H9 (cell line): ENCODE measurements around the gene TNK2. TPM values are rescaled to one million over a fixed set of nuclear protein-coding genes. Genes with fewer than 3 reads are reported as not detected.

Experiments
- DNase-seq: peaks from one replicate; pipeline ENCODE4 v3.0.0-alpha.2; 2017
- H2AFZ ChIP-seq: one replicate; pipeline ENCODE4 v1.6.1; 2013; ENCODE audit warnings: mild to moderate bottlenecking, low read length, control low read depth, moderate library complexity
- H2AK5ac ChIP-seq: 2 replicates; pipeline ENCODE4 v1.6.1; 2013; ENCODE audit warnings: low read length, control low read depth, mixed read lengths; ENCODE audit not compliant: insufficient read length
- H2BK120ac ChIP-seq: one replicate; pipeline ENCODE4 v1.6.1; 2013; ENCODE audit warnings: low read depth, mild to moderate bottlenecking, low read length, control low read depth, inconsistent platforms; ENCODE audit not compliant: poor library complexity, severe bottlenecking
- H2BK12ac ChIP-seq: 2 replicates; pipeline ENCODE4 v1.6.1; 2013; ENCODE audit warnings: low read length, control low read depth, mixed read lengths, low read depth; ENCODE audit not compliant: insufficient read length
- H2BK15ac ChIP-seq: 2 replicates; pipeline ENCODE4 v1.6.1; 2013; ENCODE audit warnings: low read depth, low read length, control low read depth
- H2BK20ac ChIP-seq: one replicate; pipeline ENCODE4 v1.6.1; 2013; ENCODE audit warnings: low read depth, mild to moderate bottlenecking, low read length, control low read depth, inconsistent platforms; ENCODE audit not compliant: poor library complexity, severe bottlenecking
- H2BK5ac ChIP-seq: 2 replicates; pipeline ENCODE4 v1.6.1; 2013; ENCODE audit warnings: low read length, control low read depth, mixed read lengths; ENCODE audit not compliant: insufficient read length
- H3K14ac ChIP-seq: 2 replicates; pipeline ENCODE4 v1.6.1; 2013; ENCODE audit warnings: low read length, control low read depth; ENCODE audit not compliant: insufficient read depth
- H3K18ac ChIP-seq: 2 replicates; pipeline ENCODE4 v1.6.1; 2013; ENCODE audit warnings: low read depth, mild to moderate bottlenecking, mixed read lengths, low read length, control low read depth; ENCODE audit not compliant: insufficient read length
- H3K23ac ChIP-seq: 2 replicates; pipeline ENCODE4 v1.6.1; 2013; ENCODE audit warnings: low read length, control low read depth, mixed read lengths, low read depth; ENCODE audit not compliant: insufficient read length
- H3K23me2 ChIP-seq: 2 replicates; pipeline ENCODE4 v1.6.1; 2013; ENCODE audit warnings: low read depth, mild to moderate bottlenecking, mixed read lengths, low read length, control low read depth; ENCODE audit not compliant: insufficient read length, poor library complexity, severe bottlenecking
- H3K27ac ChIP-seq: 2 replicates; pipeline ENCODE4 v1.5.1; 2013; ENCODE audit warnings: low read length, control low read depth, mixed read lengths, low read depth; ENCODE audit not compliant: insufficient read length
- H3K27me3 ChIP-seq: 2 replicates; pipeline ENCODE4 v1.6.1; 2013; ENCODE audit warnings: low read length, control low read depth, inconsistent platforms; ENCODE audit not compliant: insufficient read depth
- H3K4ac ChIP-seq: 2 replicates; pipeline ENCODE4 v1.6.1; 2013; ENCODE audit warnings: low read depth, mild to moderate bottlenecking, control low read depth, inconsistent platforms, low read length, moderate library complexity
- H3K4me1 ChIP-seq: 2 replicates; pipeline ENCODE4 v1.6.1; 2013; ENCODE audit warnings: low read length, control low read depth, inconsistent platforms; ENCODE audit not compliant: insufficient read depth
- H3K4me2 ChIP-seq: 2 replicates; pipeline ENCODE4 v1.6.1; 2013; ENCODE audit warnings: low read length, control low read depth, mixed read lengths; ENCODE audit not compliant: insufficient read length, insufficient read depth
- H3K56ac ChIP-seq: 2 replicates; pipeline ENCODE4 v1.6.1; 2013; ENCODE audit warnings: low read depth, mild to moderate bottlenecking, mixed read lengths, low read length, control low read depth; ENCODE audit not compliant: insufficient read length
- H3K79me1 ChIP-seq: 2 replicates; pipeline ENCODE4 v1.6.1; 2013; ENCODE audit warnings: low read depth, mild to moderate bottlenecking, moderate library complexity, low read length, control low read depth, inconsistent platforms; ENCODE audit not compliant: insufficient read depth, poor library complexity, severe bottlenecking
- H3K79me2 ChIP-seq: 2 replicates; pipeline ENCODE4 v1.6.1; 2013; ENCODE audit warnings: low read length, control low read depth, inconsistent platforms; ENCODE audit not compliant: insufficient read depth
- H3K9ac ChIP-seq: 2 replicates; pipeline ENCODE4 v1.6.1; 2013; ENCODE audit warnings: low read length, control low read depth, mixed read lengths; ENCODE audit not compliant: insufficient read length; ENCODE audit errors: extremely low read depth
- H3K9me3 ChIP-seq: one replicate; pipeline ENCODE4 v1.6.1; 2013; ENCODE audit warnings: low read depth, low read length, inconsistent platforms; ENCODE audit not compliant: control insufficient read depth
- H3T11ph ChIP-seq: one replicate; pipeline ENCODE4 v1.6.1; 2013; ENCODE audit warnings: mild to moderate bottlenecking, low read length, control low read depth, inconsistent platforms
- H4K20me1 ChIP-seq: one replicate; pipeline ENCODE4 v1.6.1; 2013; ENCODE audit not compliant: control insufficient read depth, insufficient read length, insufficient read depth
- H4K5ac ChIP-seq: 2 replicates; pipeline ENCODE4 v1.6.1; 2013; ENCODE audit warnings: low read depth, mild to moderate bottlenecking, mixed read lengths, low read length, control low read depth; ENCODE audit not compliant: insufficient read length
- H4K8ac ChIP-seq: replicated peaks from 2 replicates; pipeline ENCODE4 v1.6.1; 2013; ENCODE audit warnings: low read length, control low read depth, mixed read lengths, low read depth; ENCODE audit not compliant: insufficient read length
- H4K91ac ChIP-seq: 2 replicates; pipeline ENCODE4 v1.6.1; 2013; ENCODE audit warnings: low read depth, mild to moderate bottlenecking, moderate library complexity, mixed read lengths, low read length, control low read depth; ENCODE audit not compliant: insufficient read length
- H3K27ac Mint-ChIP-seq, 3 experiments: 2 replicates in 2 of 3; 3 replicates in 1 of 3; pipeline ENCODE4 v1.8.0; 2020 to 2021; ENCODE audit warnings: mixed read lengths in 3 of 3, mild to moderate bottlenecking in 1 of 3, moderate library complexity in 1 of 3
- H3K27me3 Mint-ChIP-seq: 2 replicates; pipeline ENCODE4 v1.8.0; 2021; ENCODE audit warnings: low read depth, mild to moderate bottlenecking, moderate library complexity, mixed read lengths
- H3K36me3 Mint-ChIP-seq, 3 experiments: 2 replicates in 2 of 3; 3 replicates in 1 of 3; pipeline ENCODE4 v1.8.0; 2020 to 2021; ENCODE audit warnings: low read depth in 3 of 3, mixed read lengths in 3 of 3; ENCODE audit not compliant: insufficient read depth in 1 of 3
- H3K4me1 Mint-ChIP-seq, 2 experiments: 2 replicates each; pipeline ENCODE4 v1.8.0; 2020; ENCODE audit warnings: mixed read lengths in 2 of 2
- H3K4me3 Mint-ChIP-seq, 2 experiments: 2 replicates in 1 of 2; 3 replicates in 1 of 2; pipeline ENCODE4 v1.8.0; 2020 to 2021; ENCODE audit warnings: mild to moderate bottlenecking in 2 of 2, mixed read lengths in 2 of 2, moderate library complexity in 1 of 2
- H3K9me3 Mint-ChIP-seq, 2 experiments: 2 replicates in 1 of 2; 3 replicates in 1 of 2; pipeline ENCODE4 v1.8.0; 2020; ENCODE audit warnings: mild to moderate bottlenecking in 2 of 2, mixed read lengths in 2 of 2, moderate library complexity in 1 of 2
- CTCF ChIP-seq: fragments of 200-600 bp; sonication (generic); conservative IDR thresholded peaks from 3 replicates; pipeline ENCODE4 v1.8.0; 2021; ENCODE audit warnings: antibody characterized with exemption, mild to moderate bottlenecking
- WGBS: extraction: QIAGEN DNeasy Blood & Tissue Kit; methylation state at CpG from one replicate; pipeline ENCODE4 v1.1.7; 2013; ENCODE audit warnings: missing lambda C conversion rate, low lambda C conversion rate, mixed read lengths; ENCODE audit not compliant: insufficient read length; ENCODE audit errors: extremely low coverage; 5-methylcytosine and 5-hydroxymethylcytosine counted together
- total RNA-seq: library from RNA; stranded (reverse); gene quantifications from 2 replicates; pipeline ENCODE4 v1.2.1, GENCODE V29; 2021

Gene TNK2
- total RNA-seq, 1 experiment from 2014 or later, result 34.5 TPM

- H2BK120ac ChIP-seq, result no peak overlapping the region
- H4K5ac ChIP-seq, result no peak overlapping the region
- H3K18ac ChIP-seq, result no peak overlapping the region
- H3K9me3 ChIP-seq, result no peaks in the 10 kb centered on the region
- no peak overlapping the region for H2BK5ac ChIP-seq
- no peaks in the 10 kb centered on the region for H4K20me1 ChIP-seq
- no CpG with 5 or more reads among the region's 29 CpGs for WGBS
- no peak overlapping the region for H4K91ac ChIP-seq
- H3K4me2 ChIP-seq, result no peak overlapping the region
- H3K36me3 Mint-ChIP-seq, result no peaks in the 10 kb centered on the region; a peak in 1 of 7 replicates
- no peak overlapping the region for H3K23ac ChIP-seq
- 0 out of 2 replicates have a peak, but pooled peaks cover 2% of the 10 kb centered on the region for H3K79me2 ChIP-seq
- H2AFZ ChIP-seq, result no peak overlapping the region
- H3K27me3 ChIP-seq, result no peaks in the 10 kb centered on the region
- no peak for DNase-seq
- H3K4me3 Mint-ChIP-seq, result no peak overlapping the region
- no peaks in the 10 kb centered on the region for H3K79me1 ChIP-seq
- peak overlapping the region in 1 of 3 experiments; percentile 62; a peak in 1 of 7 replicates for H3K27ac Mint-ChIP-seq
- H3K9me3 Mint-ChIP-seq, result peaks cover 0 to 2% of the 10 kb centered on the region in 2 experiments; a peak in 2 of 5 replicates
- TF ChIP-seq CTCF, result no peak
- H3K14ac ChIP-seq, result no peak overlapping the region
- H2BK15ac ChIP-seq, result no peak overlapping the region
- no peak overlapping the region for H3K27ac ChIP-seq
- no peak overlapping the region for H2BK20ac ChIP-seq
- H2BK12ac ChIP-seq, result no peak overlapping the region
- no peak overlapping the region for H2AK5ac ChIP-seq
- no peak overlapping the region for H3T11ph ChIP-seq
- H3K9ac ChIP-seq, result no peak overlapping the region
- no peak overlapping the region for H4K8ac ChIP-seq
- peaks cover 3% of the 10 kb centered on the region; the same call in 1 of the 2 replicates for H3K27me3 Mint-ChIP-seq
- H3K4me1 Mint-ChIP-seq, result peaks cover 12 to 22% of the 10 kb centered on the region in 2 experiments
- H3K4me1 ChIP-seq, result no peaks in the 10 kb centered on the region
- H3K56ac ChIP-seq, result no peak overlapping the region
- H3K4ac ChIP-seq, result no peak overlapping the region
- H3K23me2 ChIP-seq, result no peaks in the 10 kb centered on the region
Measured at GRCh38 chr3:195834675-195835583, 73.4 kb downstream of the TNK2 start.
